Activated CD4-positive, alpha-beta T cell treated with anti-CD3 and anti-CD28 coated beads for 1 hour (primary cell): Measurements from ENCODE around the gene RASGRF1.
"Not testable (repeated sequence)": the region's sequence is repeated elsewhere in the genome, so short reads cannot be mapped to it uniquely, and the experiment has no call there.

Source experiments
- DNase-seq: peaks from one replicate; pipeline ENCODE4 v3.0.0-alpha.2; 2020

Gene RASGRF1

GRCh38 chr15:79090487-79091203, at the start of gene RASGRF1:
TSS of gene RASGRF1 (minus strand) at chr15:79090780. CDS start at chr15:79090498, 282 bp downstream.
- DNase-seq, result no peak

GRCh38 chr15:79136434-79137046, 46.0 kb upstream of the RASGRF1 start:
- no peak for DNase-seq

GRCh38 chr15:79133309-79133708, 42.7 kb upstream of the RASGRF1 start:
- no peak for DNase-seq

GRCh38 chr15:79132770-79133169, 42.2 kb upstream of the RASGRF1 start:
- DNase-seq, result no peak

GRCh38 chr15:79132361-79132760, 41.8 kb upstream of the RASGRF1 start:
- no peak for DNase-seq

GRCh38 chr15:79130535-79131130, 40.1 kb upstream of the RASGRF1 start:
- no peak for DNase-seq

GRCh38 chr15:79129235-79129634, 38.7 kb upstream of the RASGRF1 start:
- no peak for DNase-seq

- DNase-seq, result no peak
Observed at GRCh38 chr15:79128556-79128955, 38.0 kb upstream of the RASGRF1 start.

GRCh38 chr15:79124388-79124787, 33.8 kb upstream of the RASGRF1 start:
- DNase-seq, result no peak

GRCh38 chr15:79122991-79123390, 32.4 kb upstream of the RASGRF1 start:
- no peak for DNase-seq

- no peak for DNase-seq
Observed at GRCh38 chr15:79122391-79122790, 31.8 kb upstream of the RASGRF1 start.

GRCh38 chr15:79121571-79121970, 31.0 kb upstream of the RASGRF1 start:
- DNase-seq, result no peak

GRCh38 chr15:79117442-79118204, 27.0 kb upstream of the RASGRF1 start:
- no peak for DNase-seq

- no peak for DNase-seq
Observed at GRCh38 chr15:79116771-79117170, 26.2 kb upstream of the RASGRF1 start.

- DNase-seq, result no peak
Observed at GRCh38 chr15:79115986-79116665, 25.5 kb upstream of the RASGRF1 start.

- DNase-seq, result no peak
Observed at GRCh38 chr15:79113831-79114230, 23.3 kb upstream of the RASGRF1 start.

- not testable (repeated sequence) for DNase-seq
Observed at GRCh38 chr15:79111404-79111803, 20.8 kb upstream of the RASGRF1 start.

GRCh38 chr15:79105141-79105540, 14.6 kb upstream of the RASGRF1 start:
- no peak for DNase-seq

GRCh38 chr15:79102595-79102994, 12.0 kb upstream of the RASGRF1 start:
- DNase-seq, result no peak

GRCh38 chr15:79101866-79102581, 11.4 kb upstream of the RASGRF1 start:
- no peak for DNase-seq

- no peak for DNase-seq
Observed at GRCh38 chr15:79099692-79100091, 9.1 kb upstream of the RASGRF1 start.

- DNase-seq, result no peak
Observed at GRCh38 chr15:79094611-79095021, 4.0 kb upstream of the RASGRF1 start.
